Measurements from ENCODE around the gene AKT2.

Gene AKT2

DNA sequence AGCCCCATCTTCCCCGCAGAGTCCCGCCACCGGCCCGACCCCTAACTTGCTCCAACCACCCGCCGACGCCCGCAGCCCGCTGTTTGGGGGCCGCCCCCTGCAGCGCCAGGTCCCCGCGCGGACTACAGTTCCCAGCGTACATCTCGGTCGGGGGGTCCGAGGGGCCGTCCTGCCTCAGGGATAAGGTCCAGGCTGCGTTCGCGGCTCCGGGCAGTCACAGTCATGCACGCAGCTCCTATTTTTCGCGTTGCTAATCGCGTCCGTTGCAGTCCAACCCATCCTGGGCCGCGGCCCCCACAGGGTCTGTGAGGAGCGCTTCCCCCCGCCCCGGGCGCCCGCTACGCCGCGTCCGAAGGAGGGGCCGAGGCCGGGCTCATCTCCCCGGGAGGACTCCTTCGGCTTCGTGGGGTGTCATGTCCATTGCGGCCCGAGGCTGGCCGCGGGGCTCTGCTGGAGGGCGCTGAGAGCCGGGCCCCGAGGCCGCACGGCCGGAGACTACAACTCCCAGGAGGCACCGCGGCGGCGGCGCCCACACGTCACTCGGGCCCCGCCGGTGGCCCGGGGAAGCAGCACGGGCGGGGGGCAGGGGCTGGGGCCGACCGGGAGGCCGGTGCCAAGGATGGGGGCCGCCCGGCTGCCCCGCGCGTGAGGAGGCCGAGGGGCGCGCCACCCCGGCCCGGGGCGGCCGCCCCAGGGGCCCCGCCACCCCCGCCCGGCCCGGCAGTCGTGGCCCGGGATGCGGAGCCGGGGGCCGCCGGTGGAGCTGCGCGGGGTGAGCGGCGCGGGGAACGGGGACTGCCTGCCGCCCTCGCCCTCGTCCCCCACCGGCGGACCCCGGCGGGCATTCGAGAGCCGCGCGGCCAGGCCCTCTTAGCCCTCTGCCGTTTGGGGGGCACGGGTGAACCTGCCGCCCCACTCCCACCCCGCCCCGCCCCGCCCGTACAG is 94.0 kb downstream of the AKT2 start, which contains the start of gene MAP3K10:
TSS of gene MAP3K10 (plus strand) at position 536 of the 945 bp plus-strand sequence. CDS start 606 bp downstream, outside the sequence.
- Mint-ChIP-seq H3K4me1 (peaks cover 36% of the 10 kb centered on the region), H3K36me3 (no peaks in the 10 kb centered on the region), H3K27ac (peak within 1 kb of the TSS; percentile 96), H3K27me3 (no peaks in the 10 kb centered on the region), H3K4me3 (peak within 1 kb of the TSS; percentile 89), H3K9me3 (no peaks in the 10 kb centered on the region)

- Mint-ChIP-seq H3K4me3 (no peak overlapping the region), H3K4me1 (no peaks in the 10 kb centered on the region), H3K27me3 (no peaks in the 10 kb centered on the region), H3K9me3 (no peaks in the 10 kb centered on the region), H3K27ac (no peak overlapping the region), H3K36me3 (no peaks in the 10 kb centered on the region)
Observed at GRCh38 chr19:40184273-40184672, 100.9 kb downstream of the AKT2 start.

Measured in activated naive CD4-positive, alpha-beta T cell treated with anti-CD3 and anti-CD28 coated beads, Interleukin-2, amount 50 U/mL, for 24 hours (primary cell).